NCI-H446 treated with DMSO at 0.1 percent for 48 hours (cell line): ENCODE data around the gene TRAPPC8.

Experiments
- DNase-seq: peaks from one replicate; lab custom pipeline; 2025; lab: John Stamatoyannopoulos, UW

The TRAPPC8 gene

GRCh38 chr18:31795747-31796146, 147.2 kb downstream of the TRAPPC8 start:
- no peak for DNase-seq

- no peak for DNase-seq
These were observed 149.4 kb downstream of the TRAPPC8 start for GRCh38 chr18:31793531-31793930.

- DNase-seq = no peak
These were observed 150.4 kb downstream of the TRAPPC8 start for GRCh38 chr18:31792580-31792911.

- DNase-seq = no peak
These were observed 150.9 kb downstream of the TRAPPC8 start for GRCh38 chr18:31791817-31792579.

- no peak for DNase-seq
These were observed 153.5 kb downstream of the TRAPPC8 start for GRCh38 chr18:31789409-31789808.

GRCh38 chr18:31783059-31783458, 159.9 kb downstream of the TRAPPC8 start:
- DNase-seq = no peak
